Erythroblast (primary cell): ENCODE measurements around the gene ZNF473.

Source experiments
- DNase-seq, 2 experiments: peaks; one replicate each; lab custom pipeline; 2025; lab: John Stamatoyannopoulos, UW
- GATA1 ChIP-seq: IDR thresholded peaks from 2 replicates; pipeline ENCODE4 v1.6.1; 2011; ENCODE audit warnings: low read depth, mild to moderate bottlenecking, control low read depth, low read length, moderate library complexity
- POLR2A ChIP-seq: IDR thresholded peaks from 2 replicates; pipeline ENCODE4 v1.6.1; 2011; ENCODE audit warnings: mild to moderate bottlenecking, low read length

The ZNF473 gene

GRCh38 chr19:50025794-50026549, at the start of gene ZNF473:
Gene ZNF473 (plus strand): TSS chr19:50026005. CDS start chr19:50031083, 5,078 bp downstream.
- TF ChIP-seq GATA1 (no peak), POLR2A (no peak)
- peak; percentile 97 to 98 for DNase-seq

- DNase-seq, result no peak
- TF ChIP-seq POLR2A, result no peak
- no peak for TF ChIP-seq GATA1
These were observed 49.3 kb upstream of the ZNF473 start for GRCh38 chr19:49976496-49976895.

GRCh38 chr19:49977076-49977475, 48.7 kb upstream of the ZNF473 start:
- TF ChIP-seq GATA1 (no peak), POLR2A (no peak)

GRCh38 chr19:49977881-49978280, 47.9 kb upstream of the ZNF473 start:
- TF ChIP-seq GATA1 (no peak), POLR2A (no peak)
- DNase-seq, result no peak

More at GRCh38 chr19:49977076-49977475, 48.7 kb upstream of the ZNF473 start:
- DNase-seq, result no peak

GRCh38 chr19:49978324-49978723, 47.5 kb upstream of the ZNF473 start:
- DNase-seq, result no peak
- no peak for TF ChIP-seq POLR2A
- no peak for TF ChIP-seq GATA1

- no peak for TF ChIP-seq POLR2A
- TF ChIP-seq GATA1, result no peak
- peak; percentile 48 to 52 for DNase-seq
These were observed 43.9 kb upstream of the ZNF473 start for GRCh38 chr19:49981603-49982593.

- TF ChIP-seq POLR2A (no peak), GATA1 (no peak)
- DNase-seq, result peak; percentile 62 to 84
These were observed 42.1 kb upstream of the ZNF473 start for GRCh38 chr19:49983645-49984229.

GRCh38 chr19:49984491-49984890, 41.3 kb upstream of the ZNF473 start:
- TF ChIP-seq POLR2A (no peak), GATA1 (no peak)
- no peak for DNase-seq

- DNase-seq, result no peak
- TF ChIP-seq POLR2A, result no peak
- no peak for TF ChIP-seq GATA1
These were observed 39.9 kb upstream of the ZNF473 start for GRCh38 chr19:49985871-49986270.

GRCh38 chr19:49986354-49986753, 39.5 kb upstream of the ZNF473 start:
- no peak for TF ChIP-seq GATA1
- no peak for TF ChIP-seq POLR2A

GRCh38 chr19:49987159-49987698, 38.6 kb upstream of the ZNF473 start:
- DNase-seq, result peak; percentile 87 to 88

More at GRCh38 chr19:49986354-49986753, 39.5 kb upstream of the ZNF473 start:
- DNase-seq, result no peak

GRCh38 chr19:49988007-49988406, 37.8 kb upstream of the ZNF473 start:
- DNase-seq, result no peak
- no peak for TF ChIP-seq POLR2A
- TF ChIP-seq GATA1, result no peak

More at GRCh38 chr19:49987159-49987698, 38.6 kb upstream of the ZNF473 start:
- TF ChIP-seq GATA1 (no peak), POLR2A (no peak)

- DNase-seq, result no peak
- TF ChIP-seq POLR2A (no peak), GATA1 (no peak)
These were observed 37.4 kb upstream of the ZNF473 start for GRCh38 chr19:49988433-49988832.
